H1 (cell line): Measurements from ENCODE around the gene CTTNBP2NL. TPM values are rescaled to one million over a fixed set of nuclear protein-coding genes. Genes with fewer than 3 reads are reported as not detected.

Experiments
- CTCF ChIA-PET: fragments of 300-600 bp; sonication (Branson Sonifier 250); formaldehyde crosslinking; loops from one replicate; lab custom pipeline; 2021; ENCODE audit not compliant: partially characterized antibody; lab: Charles Lee
- POLR2A ChIA-PET: fragments of 300-600 bp; sonication (Branson Sonifier 250); formaldehyde crosslinking; loops from one replicate; lab custom pipeline; 2021; ENCODE audit warnings: inconsistent platforms; ENCODE audit not compliant: partially characterized antibody; lab: Charles Lee
- DNase-seq, 2 experiments: peaks; one replicate each; pipeline versions ENCODE4 v3.0.0 to v3.0.0-alpha.2; 2010 to 2022; ENCODE audit warnings: low spot score in 2 of 2, low read depth in 1 of 2, mixed read lengths in 1 of 2
- FAIRE-seq: peaks from 2 replicates; lab custom pipeline; 2011; peaks lifted over from hg19 to GRCh38; lab: Jason Lieb, UNC
- H2AFZ ChIP-seq: 2 replicates; pipeline ENCODE4 v1.8.1; 2012; ENCODE audit warnings: low read length, inconsistent platforms
- H2AK5ac ChIP-seq: 2 replicates; pipeline ENCODE4 v1.6.1; 2013; ENCODE audit warnings: low read depth, low read length
- H2BK120ac ChIP-seq: replicated peaks from 2 replicates; pipeline ENCODE3; 2013; ENCODE audit warnings: low read depth, low read length, inconsistent platforms
- H2BK12ac ChIP-seq: 2 replicates; pipeline ENCODE4 v1.6.1; 2013; ENCODE audit warnings: low read depth, low read length
- H2BK15ac ChIP-seq: 2 replicates; pipeline ENCODE4 v1.6.1; 2013; ENCODE audit warnings: low read length
- H2BK20ac ChIP-seq: 2 replicates; pipeline ENCODE4 v1.6.1; 2013; ENCODE audit warnings: low read length
- H2BK5ac ChIP-seq: 2 replicates; pipeline ENCODE4 v1.6.1; 2013; ENCODE audit warnings: low read depth, low read length
- H3K14ac ChIP-seq: 2 replicates; pipeline ENCODE4 v1.6.1; 2013; ENCODE audit warnings: inconsistent platforms; ENCODE audit not compliant: insufficient read length
- H3K18ac ChIP-seq: 2 replicates; pipeline ENCODE4 v1.6.1; 2013; ENCODE audit warnings: low read length; ENCODE audit errors: extremely low read depth
- H3K23ac ChIP-seq: 2 replicates; pipeline ENCODE4 v1.6.1; 2013; ENCODE audit warnings: inconsistent platforms; ENCODE audit not compliant: insufficient read length
- H3K23me2 ChIP-seq: 2 replicates; pipeline ENCODE4 v1.6.1; 2013; ENCODE audit warnings: low read depth, low read length
- H3K27ac ChIP-seq: 2 replicates; pipeline ENCODE4 v1.6.1; 2011; ENCODE audit warnings: low read depth, low read length, inconsistent platforms
- H3K27me3 ChIP-seq, 4 experiments: replicated peaks in 1 of 4; 1 replicate in 1 of 4; 2 replicates in 3 of 4; pipeline versions ENCODE4 v1.6.1 to v1.8.1; 2011 to 2013; ENCODE audit warnings: low read length in 3 of 4, mild to moderate bottlenecking in 3 of 4, inconsistent platforms in 2 of 4, mixed read lengths in 2 of 4, moderate library complexity in 1 of 4; ENCODE audit not compliant: control insufficient read depth in 3 of 4, insufficient read depth in 3 of 4; ENCODE audit errors: extremely low read depth in 1 of 4
- H3K36me3 ChIP-seq, 4 experiments: 2 replicates each; pipeline versions ENCODE4 v1.6.1 to v1.8.1; 2011 to 2013; ENCODE audit warnings: mild to moderate bottlenecking in 4 of 4, low read length in 3 of 4, moderate library complexity in 2 of 4, control low read depth in 1 of 4, inconsistent platforms in 1 of 4; ENCODE audit not compliant: insufficient read depth in 4 of 4, control insufficient read depth in 2 of 4
- H3K4ac ChIP-seq: replicated peaks from 2 replicates; pipeline ENCODE3; 2013; ENCODE audit warnings: low read length, low read depth, mixed read lengths, inconsistent platforms; ENCODE audit not compliant: insufficient read length
- H3K4me1 ChIP-seq, 4 experiments: replicated peaks in 1 of 4; 1 replicate in 1 of 4; 2 replicates in 3 of 4; pipeline versions ENCODE4 v1.6.1 to v1.8.1; 2011 to 2013; ENCODE audit warnings: low read length in 3 of 4, inconsistent platforms in 2 of 4, mixed read lengths in 1 of 4; ENCODE audit not compliant: insufficient read depth in 4 of 4, control insufficient read depth in 3 of 4
- H3K4me2 ChIP-seq, 2 experiments: 2 replicates each; pipeline versions ENCODE4 v1.6.1 to v1.8.1; 2011 to 2013; ENCODE audit warnings: low read depth in 2 of 2, low read length in 2 of 2, control low read depth in 1 of 2, inconsistent platforms in 1 of 2, mild to moderate bottlenecking in 1 of 2; ENCODE audit not compliant: insufficient read depth in 1 of 2
- H3K4me3 ChIP-seq, 4 experiments: fragments of 200-600, 300-600 bp in 1 of 4; sonication (generic), shearing (Covaris generic), sonication (Bioruptor Twin) in 1 of 4; 2 replicates each; pipeline versions ENCODE4 v1.5.1 to v1.8.1; 2011 to 2016; ENCODE audit warnings: low read length in 4 of 4, low read depth in 3 of 4, control low read depth in 2 of 4, inconsistent platforms in 2 of 4, mild to moderate bottlenecking in 2 of 4, mixed read lengths in 1 of 4, moderate library complexity in 1 of 4; ENCODE audit not compliant: insufficient read depth in 2 of 4; ENCODE audit errors: extremely low read depth in 1 of 4
- H3K56ac ChIP-seq: replicated peaks from 2 replicates; pipeline ENCODE3; 2013; ENCODE audit warnings: low read depth, mild to moderate bottlenecking, mixed read lengths, low read length, inconsistent platforms; ENCODE audit not compliant: insufficient read length
- H3K79me1 ChIP-seq: 2 replicates; pipeline ENCODE4 v1.6.1; 2013; ENCODE audit warnings: low read depth, low read length, control low read depth
- H3K79me2 ChIP-seq, 2 experiments: 2 replicates each; pipeline versions ENCODE4 v1.6.1 to v1.8.1; 2012 to 2013; ENCODE audit warnings: low read length in 2 of 2, mild to moderate bottlenecking in 2 of 2, inconsistent platforms in 1 of 2; ENCODE audit not compliant: insufficient read depth in 2 of 2, control insufficient read depth in 1 of 2
- H3K9ac ChIP-seq, 4 experiments: replicated peaks in 1 of 4; 1 replicate in 1 of 4; 2 replicates in 3 of 4; pipeline versions ENCODE4 v1.6.1 to v1.8.1; 2011 to 2013; ENCODE audit warnings: low read depth in 3 of 4, low read length in 3 of 4, control low read depth in 2 of 4, mild to moderate bottlenecking in 2 of 4, moderate library complexity in 2 of 4, inconsistent platforms in 1 of 4; ENCODE audit errors: extremely low read depth in 1 of 4
- H3K9me3 ChIP-seq, 2 experiments: 2 replicates each; pipeline versions ENCODE4 v1.6.1 to v1.8.1; 2012 to 2013; ENCODE audit warnings: mild to moderate bottlenecking in 2 of 2, moderate library complexity in 2 of 2, control low read depth in 1 of 2, inconsistent platforms in 1 of 2, low read depth in 1 of 2, low read length in 1 of 2, mixed read lengths in 1 of 2; ENCODE audit not compliant: insufficient read depth in 2 of 2
- H4K20me1 ChIP-seq, 2 experiments: replicated peaks in 1 of 2; 2 replicates each; pipeline versions ENCODE3 to v1.8.1; 2011 to 2013; ENCODE audit warnings: inconsistent platforms in 2 of 2, low read length in 2 of 2, mild to moderate bottlenecking in 1 of 2; ENCODE audit not compliant: insufficient read depth in 2 of 2, control insufficient read depth in 1 of 2
- H4K5ac ChIP-seq: 2 replicates; pipeline ENCODE4 v1.6.1; 2013; ENCODE audit warnings: low read length, low read depth, mixed read lengths, inconsistent platforms; ENCODE audit not compliant: insufficient read length
- H4K8ac ChIP-seq: 2 replicates; pipeline ENCODE4 v1.8.0; 2013; ENCODE audit warnings: mild to moderate bottlenecking, moderate library complexity, low read length, inconsistent platforms; ENCODE audit not compliant: insufficient read depth; ENCODE audit errors: extremely low read depth
- H4K91ac ChIP-seq: replicated peaks from 2 replicates; pipeline ENCODE3; 2013; ENCODE audit warnings: low read length, mixed read lengths, inconsistent platforms; ENCODE audit not compliant: insufficient read length
- ASH2L ChIP-seq: fragments of 200-600, 300-600 bp; sonication (generic); IDR thresholded peaks from one replicate; pipeline ENCODE4 v1.7.1; 2017; ENCODE audit warnings: low read length
- RXRA ChIP-seq: IDR thresholded peaks from 2 replicates; pipeline ENCODE4 v1.6.1; 2011; ENCODE audit warnings: low read depth, mild to moderate bottlenecking, low read length, moderate library complexity; ENCODE audit not compliant: insufficient read depth
- WGBS, 2 experiments: shearing (Covaris generic) in 1 of 2; methylation state at CpG; one replicate each; pipeline versions ENCODE4 v1.1.6 to v1.1.7; 2013 to 2015; ENCODE audit warnings: low lambda C conversion rate in 2 of 2, mixed read lengths in 2 of 2, inconsistent platforms in 1 of 2, low coverage in 1 of 2, missing lambda C conversion rate in 1 of 2; ENCODE audit not compliant: insufficient replicate concordance in 2 of 2, insufficient coverage in 1 of 2, insufficient read length in 1 of 2; ENCODE audit errors: extremely low coverage in 1 of 2, missing lambda C conversion rate in 1 of 2; 5-methylcytosine and 5-hydroxymethylcytosine counted together
- polyA plus RNA-seq, 7 experiments: library from polyadenylated mRNA; depleted of rRNA in 3 of 7; stranded (reverse) in 5 of 7; unstranded in 2 of 7; fragments of >200 nt in 5 of 7; fragments of 200-250 nt in 2 of 7; gene quantifications; 1 replicate in 5 of 7; 2 replicates in 1 of 7; 4 replicates in 1 of 7; pipeline versions ENCODE4 v1.2.1 to v1.2.3, GENCODE V29; 2011 to 2013; ENCODE audit warnings: missing spikeins in 2 of 7, mixed read lengths in 2 of 7
- total RNA-seq: library from RNA; stranded (reverse); fragmentation: NEBNext Ultra II Directional; extraction: Animal tissue kit (Norgen Biotek cat#: 25700); gene quantifications from 2 replicates; pipeline ENCODE4 v1.2.1, GENCODE V29; 2021

Gene CTTNBP2NL
- total and polyA plus RNA-seq, 2 of the 8 experiments (the other 6 are each of a cell fraction or from before 2014, with no cell fraction given), result 6.4 to 35.1 TPM

DNA sequence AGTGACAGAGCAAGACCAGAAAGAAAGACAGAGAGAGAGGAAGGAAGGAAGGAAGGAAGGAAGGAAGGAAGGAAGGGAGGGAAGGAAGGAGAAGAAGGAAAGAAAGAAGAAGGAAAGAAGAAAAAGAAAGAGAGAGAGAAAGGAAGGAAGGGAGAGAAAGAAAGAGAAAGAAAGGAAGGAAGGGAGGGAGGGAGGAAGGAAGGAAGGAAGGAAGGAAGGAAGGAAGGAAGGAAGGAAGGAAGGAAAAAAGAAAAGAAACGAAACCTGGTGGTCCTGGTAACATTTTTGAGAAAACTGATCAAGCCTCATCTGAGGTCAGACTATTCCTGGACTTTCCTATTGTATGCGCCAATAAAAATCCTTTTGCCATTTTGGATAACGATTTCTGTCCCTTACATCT is 8.2 kb upstream of the CTTNBP2NL start:
- H2BK15ac ChIP-seq, result no peak overlapping the region
- no peak overlapping the region for H3K4me2 ChIP-seq
- no peak overlapping the region for H2AK5ac ChIP-seq
- no peaks in the 10 kb centered on the region for H3K27me3 ChIP-seq
- no peak overlapping the region for H3K14ac ChIP-seq
- H3K4ac ChIP-seq, result no peak overlapping the region
- no peaks in the 10 kb centered on the region for H3K9me3 ChIP-seq
- no peak overlapping the region for H2BK120ac ChIP-seq
- POLR2A ChIA-PET, result no interaction called here
- no peak overlapping the region for H4K5ac ChIP-seq
- no peak for FAIRE-seq
- H4K91ac ChIP-seq, result no peak overlapping the region
- no peaks in the 10 kb centered on the region for H3K23me2 ChIP-seq
- TF ChIP-seq ASH2L (no peak), RXRA (no peak)
- no peak overlapping the region for H4K8ac ChIP-seq
- H2BK12ac ChIP-seq, result no peak overlapping the region
- CTCF ChIA-PET, result interaction anchor here (0.7 to 0.9 kb wide), 2 partner anchors 79 to 322 kb away, joined by 3 to 4 read pairs; no protein-coding TSS in a partner anchor
- H3K56ac ChIP-seq, result no peak overlapping the region
- H3K9ac ChIP-seq, result no peak overlapping the region
- H3K36me3 ChIP-seq, result no peaks in the 10 kb centered on the region
- no peak overlapping the region for H2BK20ac ChIP-seq
- H3K79me1 ChIP-seq, result no peaks in the 10 kb centered on the region
- no peak for DNase-seq
- H4K20me1 ChIP-seq, result no peaks in the 10 kb centered on the region
- H2BK5ac ChIP-seq, result no peak overlapping the region
- no peaks in the 10 kb centered on the region for H3K79me2 ChIP-seq
- H3K18ac ChIP-seq, result no peak overlapping the region
- 84% methylated on average over 3 of the region's 3 CpGs; no CpG with 5 or more reads in 1 of the 2 experiments for WGBS, 2 experiments
- no peak overlapping the region for H3K27ac ChIP-seq
- peaks cover 0 to 4% (median 2%) of the 10 kb centered on the region in 4 experiments; a peak in 3 of 7 replicates for H3K4me1 ChIP-seq
- no peak overlapping the region for H3K4me3 ChIP-seq
- H3K23ac ChIP-seq, result no peak overlapping the region
- no peak overlapping the region for H2AFZ ChIP-seq
